Measurements from ENCODE around the gene SBNO2.

SBNO2 gene

GRCh38 chr19:1080360-1081161 lies 93.5 kb downstream of the SBNO2 start:
- no peak overlapping the region for H2AFZ ChIP-seq (ENCODE audit: low read length)
- 0 out of 2 replicates have a peak, but pooled peaks cover 4% of the 10 kb centered on the region for H4K20me1 ChIP-seq (ENCODE audit: insufficient read depth, low read length)
- TF ChIP-seq EZH2 (optimal IDR thresholded peaks at IDR 0.05; ENCODE audit: low read depth, low read length), result no peak
- TF ChIP-seq CTCF (IDR thresholded peaks at IDR 0.05; ENCODE audit: low read length), result no peak
- TF ChIP-seq EZH2phosphoT487 (IDR thresholded peaks at IDR 0.05; ENCODE audit: low read length), result no peak
- no peak overlapping the region for H3K4me2 ChIP-seq (ENCODE audit: low read depth, low read length)
- H3K9ac ChIP-seq (ENCODE audit: low read length), result no peak overlapping the region
- no peak overlapping the region for H3K4me3 ChIP-seq (ENCODE audit: low read length)
- H3K27me3 ChIP-seq (replicated peaks; ENCODE audit: insufficient read depth, low read length), result no peaks in the 10 kb centered on the region
- H3K27ac ChIP-seq (ENCODE audit: low read length), result no peak overlapping the region
- H3K9me2 ChIP-seq (replicated peaks; ENCODE audit: insufficient read depth, low read length), result no peaks in the 10 kb centered on the region
- peaks cover 19% of the 10 kb centered on the region for H3K4me1 ChIP-seq (ENCODE audit: low read length)
- peaks cover 26% of the 10 kb centered on the region for H3K36me3 ChIP-seq (replicated peaks; ENCODE audit: insufficient read depth, low read length)
- H3K9me3 ChIP-seq (replicated peaks; ENCODE audit: insufficient read depth, low read length), result no peaks in the 10 kb centered on the region
- peaks cover 62% of the 10 kb centered on the region for H3K79me2 ChIP-seq (ENCODE audit: low read length)
- DNase-seq, result no peak
- peaks cover 40% of the 10 kb centered on the region for H3F3A ChIP-seq (ENCODE audit: insufficient read depth, low read length)

GRCh38 chr19:1079566-1080111 lies 94.4 kb downstream of the SBNO2 start:
- Histone ChIP-seq H3K4me1 (ENCODE audit: low read length) (peaks cover 20% of the 10 kb centered on the region), H3K79me2 (ENCODE audit: low read length) (peaks cover 67% of the 10 kb centered on the region), H3K9me2 (replicated peaks; ENCODE audit: insufficient read depth, low read length) (no peaks in the 10 kb centered on the region), H3K9ac (ENCODE audit: low read length) (no peak overlapping the region), H3K27ac (ENCODE audit: low read length) (no peak overlapping the region), H3K36me3 (replicated peaks; ENCODE audit: insufficient read depth, low read length) (peaks cover 24% of the 10 kb centered on the region), H3K4me3 (ENCODE audit: low read length) (no peak overlapping the region), H2AFZ (ENCODE audit: low read length) (no peak overlapping the region), H3F3A (ENCODE audit: insufficient read depth, low read length) (peaks cover 44% of the 10 kb centered on the region), H4K20me1 (ENCODE audit: insufficient read depth, low read length) (0 out of 2 replicates have a peak, but pooled peaks cover 4% of the 10 kb centered on the region), H3K27me3 (replicated peaks; ENCODE audit: insufficient read depth, low read length) (no peaks in the 10 kb centered on the region), H3K4me2 (ENCODE audit: low read depth, low read length) (no peak overlapping the region), H3K9me3 (replicated peaks; ENCODE audit: insufficient read depth, low read length) (no peaks in the 10 kb centered on the region)
- DNase-seq, result no peak
- no peak for TF ChIP-seq EZH2 (optimal IDR thresholded peaks at IDR 0.05; ENCODE audit: low read depth, low read length)
- TF ChIP-seq EZH2phosphoT487 (IDR thresholded peaks at IDR 0.05; ENCODE audit: low read length), result no peak

GRCh38 chr19:1076951-1077350 lies 97.1 kb downstream of the SBNO2 start:
- peak; percentile 98 for DNase-seq
- H3K4me2 ChIP-seq (ENCODE audit: low read depth, low read length), result peak overlapping the region; percentile 66; the same call in 1 of the 2 replicates
- peaks cover 35% of the 10 kb centered on the region for H3F3A ChIP-seq (ENCODE audit: insufficient read depth, low read length)
- peak overlapping the region; percentile 80; the same call in 1 of the 2 replicates for H3K27ac ChIP-seq (ENCODE audit: low read length)
- H4K20me1 ChIP-seq (ENCODE audit: insufficient read depth, low read length), result 0 out of 2 replicates have a peak, but pooled peaks cover 5% of the 10 kb centered on the region
- H3K9me3 ChIP-seq (replicated peaks; ENCODE audit: insufficient read depth, low read length), result no peaks in the 10 kb centered on the region
- H3K36me3 ChIP-seq (replicated peaks; ENCODE audit: insufficient read depth, low read length), result peaks cover 20% of the 10 kb centered on the region
- H3K4me3 ChIP-seq (ENCODE audit: low read length), result peak overlapping the region; percentile 14; the same call in 1 of the 2 replicates
- H3K9me2 ChIP-seq (replicated peaks; ENCODE audit: insufficient read depth, low read length), result no peaks in the 10 kb centered on the region
- H3K9ac ChIP-seq (ENCODE audit: low read length), result peak overlapping the region; percentile 13; the same call in 1 of the 2 replicates
- H3K79me2 ChIP-seq (ENCODE audit: low read length), result peaks cover 83% of the 10 kb centered on the region
- no peaks in the 10 kb centered on the region for H3K27me3 ChIP-seq (replicated peaks; ENCODE audit: insufficient read depth, low read length)
- no peak overlapping the region for H2AFZ ChIP-seq (ENCODE audit: low read length)
- H3K4me1 ChIP-seq (ENCODE audit: low read length), result peaks cover 20% of the 10 kb centered on the region
- no peak for TF ChIP-seq CTCF (IDR thresholded peaks at IDR 0.05; ENCODE audit: low read length)
- TF ChIP-seq EZH2 (optimal IDR thresholded peaks at IDR 0.05; ENCODE audit: low read depth, low read length), result no peak
- TF ChIP-seq EZH2phosphoT487 (IDR thresholded peaks at IDR 0.05; ENCODE audit: low read length), result no peak
